ENCODE results near the gene TCF7L1.

The TCF7L1 gene

DNA sequence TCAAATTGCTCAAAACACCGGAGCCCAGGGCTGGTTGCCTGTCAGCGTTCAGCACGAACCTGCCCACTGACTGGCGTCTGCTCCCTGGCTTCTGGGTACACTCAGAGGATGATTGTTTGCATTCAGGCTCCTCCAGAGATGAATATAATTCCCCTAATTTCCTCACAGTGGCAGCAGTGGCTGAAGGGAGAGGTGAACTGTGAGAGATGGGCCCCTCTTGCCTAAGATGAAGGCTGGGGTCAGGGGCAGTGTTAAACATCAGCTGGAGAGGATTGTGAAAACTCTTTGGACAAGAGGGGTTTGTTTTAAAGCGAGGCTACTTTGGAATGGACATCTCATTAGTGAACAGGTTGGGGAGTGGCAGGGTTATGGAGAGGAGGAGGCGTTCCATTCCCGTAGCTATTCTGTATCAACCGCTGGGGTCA lies 31.0 kb downstream of the TCF7L1 start:
- DNase-seq: no peak

DNA sequence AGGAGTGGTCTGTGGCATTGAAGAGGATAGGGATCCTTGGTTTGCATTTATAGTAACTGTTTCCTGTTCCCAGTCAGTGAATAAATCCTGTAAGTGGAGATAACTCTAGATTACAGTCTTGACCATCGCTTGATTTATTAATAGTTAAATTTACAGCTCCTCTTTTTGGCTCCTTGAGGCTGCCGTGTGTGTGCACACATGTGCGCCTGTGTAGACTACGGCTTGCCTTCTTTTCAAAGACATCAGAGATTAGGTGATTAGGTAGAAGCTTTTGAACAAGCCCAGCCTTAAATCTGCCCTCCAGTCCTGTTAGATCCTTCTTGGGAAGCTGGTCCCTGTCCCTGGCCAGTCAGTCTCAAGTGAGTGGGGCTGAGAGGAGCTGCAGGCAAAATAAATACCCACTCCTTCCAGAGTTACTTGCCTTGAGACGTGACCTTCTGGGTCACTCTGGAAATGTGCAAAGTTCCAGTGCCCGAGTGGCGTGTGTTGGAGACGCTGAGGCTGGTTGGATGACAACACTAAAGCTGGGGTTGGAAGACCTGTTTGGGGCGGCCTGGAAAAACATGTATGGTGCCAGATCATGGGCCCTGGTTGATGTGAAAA lies 32.0 kb downstream of the TCF7L1 start:
- DNase-seq: no peak

DNA sequence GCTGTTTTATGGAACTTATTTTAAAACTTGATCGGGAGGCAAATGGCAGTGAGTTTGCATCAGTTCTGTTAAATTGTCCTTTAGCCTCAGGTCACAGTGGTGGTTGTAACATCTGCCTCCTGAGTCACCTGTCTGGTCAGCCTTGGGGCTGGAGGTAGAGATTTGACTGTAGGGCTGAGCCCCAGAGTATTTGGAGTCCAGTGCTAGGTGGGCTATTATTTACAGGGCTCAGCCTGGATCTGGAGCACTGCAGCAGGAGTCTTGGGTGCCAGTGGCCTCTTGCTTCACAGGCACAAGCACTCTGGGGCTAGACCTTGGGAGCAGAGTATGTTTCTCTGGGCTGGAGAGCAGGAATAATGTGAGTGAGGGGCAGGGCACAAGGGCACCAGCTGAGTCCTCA lies 32.8 kb downstream of the TCF7L1 start:
- DNase-seq: no peak

DNA sequence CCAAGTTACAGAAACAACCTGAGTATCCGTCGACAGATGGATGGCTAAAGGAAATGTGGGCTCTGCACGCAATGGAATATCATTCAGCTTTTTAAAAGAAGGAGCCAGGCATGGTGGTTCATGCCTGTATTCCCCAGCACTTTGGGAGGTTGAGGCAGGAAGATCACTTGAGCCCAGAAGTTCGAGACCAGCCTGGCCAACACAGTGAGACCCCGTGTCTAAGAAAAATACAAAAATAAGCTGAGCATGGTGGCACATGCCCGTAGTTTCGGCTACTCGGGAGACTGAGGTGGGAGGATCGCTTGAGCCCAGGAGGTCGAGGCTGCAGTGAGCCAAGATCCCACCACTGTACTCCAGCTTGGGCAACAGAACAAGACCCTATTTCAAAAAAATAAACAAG lies 34.3 kb downstream of the TCF7L1 start:
- DNase-seq: no peak

DNA sequence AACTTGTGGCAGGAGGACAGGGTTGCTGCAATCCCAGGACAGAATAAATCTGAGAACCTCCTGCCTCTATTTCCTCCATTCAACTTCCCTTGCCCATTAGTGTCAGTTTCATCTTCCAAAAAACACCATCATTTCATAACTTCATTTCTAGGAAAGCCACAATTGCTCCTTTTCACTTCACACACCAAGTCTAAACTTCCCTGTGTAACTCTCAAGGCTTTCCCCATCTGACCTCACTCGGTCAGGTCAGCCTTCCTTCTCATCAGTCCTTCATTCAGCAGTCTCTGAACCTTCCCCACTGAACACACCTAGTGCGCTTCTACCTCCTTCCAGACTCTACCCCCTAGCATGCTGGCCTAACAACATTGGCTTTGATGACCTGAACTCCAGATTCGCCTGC lies 35.8 kb downstream of the TCF7L1 start:
- DNase-seq: no peak

DNA sequence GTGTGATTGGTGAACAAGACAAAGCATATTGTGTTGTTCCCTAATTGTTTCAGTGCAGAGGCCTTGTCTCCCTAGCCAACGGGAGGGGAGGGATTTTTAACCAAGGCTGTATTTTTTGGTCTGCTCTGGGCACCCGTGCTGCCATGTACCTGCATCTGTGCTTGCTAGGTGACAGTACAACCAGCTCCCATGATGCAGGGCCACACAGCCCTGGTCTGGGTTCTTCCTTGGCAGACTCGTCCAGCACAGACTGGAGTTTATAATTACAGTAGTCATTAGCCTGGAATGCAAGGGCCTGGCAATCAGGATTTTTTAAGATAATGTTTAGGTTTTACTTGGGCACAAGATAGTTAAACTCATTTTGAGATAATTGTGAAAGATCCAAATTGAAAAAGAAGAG lies 36.4 kb downstream of the TCF7L1 start:
- no peak for DNase-seq

DNA sequence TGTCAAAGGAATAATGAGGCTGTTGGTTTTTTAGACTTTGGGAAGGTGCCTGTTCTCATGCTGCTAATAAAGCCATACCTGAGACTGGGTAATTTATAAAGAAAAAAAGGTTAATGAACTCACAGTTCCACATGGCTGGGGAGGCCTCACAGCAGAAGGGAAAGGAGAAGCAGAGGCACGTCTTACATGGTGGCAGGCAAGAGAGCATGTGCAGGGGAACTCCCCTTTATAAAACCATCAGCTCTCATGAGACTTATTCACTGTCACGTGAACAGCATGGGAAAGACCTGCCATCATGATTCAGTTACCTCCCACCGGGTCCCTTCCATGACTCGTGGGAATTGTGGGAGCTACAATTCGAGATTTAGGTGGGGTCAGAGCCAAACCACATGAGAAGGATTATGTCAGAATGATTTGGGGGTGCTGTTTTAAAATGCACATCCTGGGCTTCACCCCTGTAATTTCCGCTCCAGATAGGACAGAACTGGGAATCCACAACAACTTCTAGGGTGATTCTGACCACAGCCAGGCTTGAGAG lies 37.8 kb downstream of the TCF7L1 start:
- DNase-seq: no peak

DNA sequence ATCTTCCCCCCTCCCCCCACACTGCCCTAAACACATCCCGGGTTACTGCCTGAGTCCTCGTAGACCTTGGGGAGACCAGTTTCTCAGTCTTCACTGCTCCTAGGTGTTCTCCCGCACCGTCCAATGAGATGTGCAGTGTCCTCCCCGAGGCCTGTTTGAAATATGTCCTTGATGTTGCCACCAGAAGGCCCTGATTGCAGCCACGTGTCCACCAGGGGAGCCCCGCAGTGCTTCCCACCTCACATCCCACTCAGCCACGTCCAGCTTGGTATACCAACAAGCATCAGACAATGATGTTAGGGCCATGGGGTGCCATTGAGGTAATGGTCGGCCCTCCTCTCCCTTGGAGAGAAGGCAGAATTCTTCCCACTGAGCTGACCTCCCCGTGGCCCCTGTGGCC lies 38.7 kb downstream of the TCF7L1 start:
- DNase-seq: no peak

DNA sequence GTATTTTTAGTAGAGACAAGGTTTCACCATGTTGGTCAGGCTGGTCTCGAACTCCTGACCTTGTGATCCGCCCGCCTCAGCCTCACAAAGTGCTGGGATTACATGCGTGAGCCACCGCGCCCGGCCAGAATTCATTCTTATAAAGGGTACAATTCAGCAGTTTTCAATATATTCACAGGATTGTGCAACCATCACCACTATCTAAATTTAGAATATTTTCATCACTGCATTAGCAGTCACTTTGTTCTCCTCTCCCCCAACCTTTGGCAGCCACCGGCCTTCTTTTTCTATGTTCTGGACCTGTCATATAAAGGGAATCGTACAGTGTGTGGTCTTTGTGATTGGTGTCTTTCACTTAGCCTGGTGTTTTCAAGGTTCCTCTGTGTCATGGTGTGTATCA lies 40.7 kb downstream of the TCF7L1 start:
- DNase-seq: no peak

DNA sequence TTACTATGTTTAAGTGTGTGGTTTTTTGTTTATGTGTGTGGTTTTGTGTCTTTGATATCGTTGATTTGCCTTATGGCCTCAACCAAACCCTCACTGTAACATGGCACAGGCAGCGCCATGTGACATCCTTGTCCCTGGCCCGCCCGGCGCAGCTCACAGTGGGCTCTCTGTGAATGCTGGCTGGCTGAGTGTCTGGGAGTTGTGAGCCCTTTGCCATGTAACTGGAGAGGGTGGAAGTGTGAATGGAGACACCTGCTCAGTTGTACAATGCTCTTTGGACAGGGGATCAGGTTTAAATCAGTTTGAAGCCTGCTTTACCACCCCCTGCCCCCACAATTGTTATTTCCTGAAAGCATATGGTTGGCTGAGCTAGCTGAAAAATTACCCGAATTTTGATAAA lies 41.8 kb downstream of the TCF7L1 start:
- DNase-seq: no peak

DNA sequence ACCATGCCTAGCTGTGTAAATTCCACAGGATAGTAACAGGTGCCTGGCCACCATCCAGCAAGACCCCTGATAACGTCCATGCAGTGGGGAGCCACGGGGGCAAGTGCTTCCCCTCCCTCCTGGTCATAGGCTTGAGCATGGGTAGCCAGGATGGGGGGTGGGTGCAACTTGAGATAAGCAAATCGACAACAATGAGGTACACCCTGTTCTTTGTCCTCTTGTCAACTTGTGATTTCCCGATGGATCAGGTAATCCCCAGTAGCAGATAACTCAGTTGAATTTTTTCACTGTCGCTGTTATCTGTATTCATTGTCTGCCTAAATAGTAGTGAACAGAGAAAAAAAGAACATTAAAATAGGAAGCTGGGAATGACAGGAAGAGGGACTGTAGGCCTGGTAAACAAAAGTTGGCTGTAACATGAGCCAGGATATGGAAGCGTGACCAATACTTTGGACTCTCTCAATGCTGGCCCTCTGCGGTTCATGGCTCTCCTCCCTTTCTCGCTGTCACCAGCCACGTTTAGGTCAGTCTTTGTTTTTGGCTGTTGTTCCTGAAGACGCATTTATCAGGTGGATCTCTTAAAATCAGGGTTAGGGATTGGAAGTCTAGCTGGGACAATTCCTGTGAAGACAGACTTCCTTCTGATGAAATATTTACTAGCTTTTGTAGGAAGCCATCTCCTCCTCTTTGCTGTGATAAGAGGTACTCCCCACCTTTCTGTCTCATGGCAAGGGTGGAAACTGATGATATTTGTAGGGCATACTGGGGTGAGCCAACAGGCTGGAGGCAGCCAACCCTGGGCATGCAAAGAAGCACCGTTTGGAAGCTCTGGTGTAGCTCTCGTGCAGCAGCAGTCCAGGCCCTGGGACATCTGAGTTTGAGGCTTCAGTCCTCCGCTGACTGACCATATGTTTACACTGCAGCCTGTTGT lies 42.4 kb downstream of the TCF7L1 start:
- no peak for DNase-seq

DNA sequence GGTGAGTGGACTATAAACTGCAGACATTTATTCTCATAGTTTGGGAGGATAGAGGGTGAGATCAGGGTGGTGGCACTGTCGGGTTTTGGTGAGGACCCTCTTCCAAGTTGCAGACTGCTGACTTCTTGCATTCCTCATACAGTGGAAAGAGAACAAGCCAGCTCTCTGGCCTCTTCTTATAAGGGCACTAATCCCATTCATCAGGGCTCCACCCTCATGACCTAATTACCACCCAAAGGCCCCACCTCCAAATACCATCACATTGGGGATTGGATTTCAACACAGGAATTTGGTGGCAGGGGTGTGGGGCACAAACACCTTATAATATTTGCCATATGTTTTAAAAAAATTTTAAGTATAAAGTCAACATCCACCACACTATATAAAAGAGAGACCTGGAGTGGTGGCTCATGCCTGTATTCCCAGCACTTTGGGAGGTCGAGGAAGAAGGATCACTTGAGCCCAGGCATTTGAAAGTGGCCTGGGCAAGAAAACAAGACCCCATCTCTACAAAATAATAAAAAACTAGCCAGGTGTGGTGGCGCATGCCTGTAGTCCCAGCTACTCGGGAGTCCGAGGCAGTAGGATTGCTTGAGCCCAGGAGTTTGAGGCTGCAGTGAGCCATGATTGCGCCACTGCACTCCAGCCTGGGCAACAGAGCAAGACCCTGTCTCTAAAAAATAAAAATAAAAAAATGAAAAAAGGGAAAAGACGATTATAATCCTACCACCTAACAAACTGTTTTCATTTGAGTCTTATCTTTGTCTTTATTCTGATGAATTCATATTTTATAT lies 44.0 kb downstream of the TCF7L1 start:
- no peak for DNase-seq

DNA sequence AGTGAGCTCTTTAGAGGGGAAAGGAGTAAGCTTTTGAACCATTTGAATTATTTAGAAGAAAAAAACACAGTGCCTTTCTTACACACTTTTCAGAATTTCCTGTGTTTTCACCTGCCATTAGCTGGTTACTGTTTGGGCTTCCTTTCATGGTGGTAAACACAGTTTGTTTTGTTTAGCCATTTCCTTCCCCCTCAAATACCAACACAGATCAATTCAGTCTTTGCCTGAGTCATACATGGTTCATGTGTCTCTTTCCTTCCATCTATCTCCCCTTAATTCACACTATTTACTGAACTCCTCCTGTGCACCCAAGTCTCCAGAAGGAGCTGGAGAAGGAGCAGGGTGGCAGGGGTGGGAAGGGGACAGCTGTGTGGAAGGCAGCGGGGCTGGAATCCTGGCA lies 45.0 kb downstream of the TCF7L1 start:
- no peak for DNase-seq

DNA sequence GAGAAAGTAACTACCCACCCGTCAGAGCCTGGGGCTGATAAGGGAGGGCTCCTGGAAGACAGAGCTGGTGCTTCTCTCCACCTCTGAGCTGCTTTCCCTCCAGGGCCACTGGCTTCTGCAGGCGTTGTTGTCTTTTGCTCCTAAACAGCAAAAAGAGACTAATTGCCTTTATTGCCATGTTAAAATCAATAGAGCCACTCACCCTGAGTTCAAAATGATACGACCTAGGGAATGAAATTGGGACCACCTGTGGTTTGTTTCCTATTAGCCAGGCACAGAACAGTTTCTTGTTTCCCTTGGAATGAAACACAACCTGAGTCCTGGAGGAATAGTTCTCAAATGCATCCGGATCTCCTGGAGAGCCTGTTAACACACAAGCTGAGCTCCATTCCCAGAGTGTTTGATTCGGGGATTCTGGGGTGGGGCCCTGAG lies 45.8 kb downstream of the TCF7L1 start:
- no peak for DNase-seq

DNA sequence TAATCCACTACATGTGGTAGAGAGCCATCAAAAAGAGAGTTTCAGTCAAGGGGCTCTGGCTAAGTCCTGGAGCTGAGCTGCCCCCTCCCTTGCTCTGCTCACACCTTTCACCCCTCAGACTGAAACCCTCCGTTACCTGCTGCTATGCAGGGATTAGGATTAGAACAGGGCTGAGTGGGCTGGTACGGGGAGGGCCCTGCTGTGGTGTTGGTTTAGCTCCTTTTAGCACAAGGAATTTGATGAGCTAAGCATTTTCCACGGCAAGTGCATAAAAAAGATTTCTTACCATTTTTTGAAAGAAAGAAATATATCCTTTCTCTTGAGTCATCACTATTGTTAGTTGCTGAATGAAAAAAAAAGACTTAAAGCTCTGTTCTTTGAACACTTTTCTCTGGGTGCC lies 46.3 kb downstream of the TCF7L1 start:
- no peak for DNase-seq

DNA sequence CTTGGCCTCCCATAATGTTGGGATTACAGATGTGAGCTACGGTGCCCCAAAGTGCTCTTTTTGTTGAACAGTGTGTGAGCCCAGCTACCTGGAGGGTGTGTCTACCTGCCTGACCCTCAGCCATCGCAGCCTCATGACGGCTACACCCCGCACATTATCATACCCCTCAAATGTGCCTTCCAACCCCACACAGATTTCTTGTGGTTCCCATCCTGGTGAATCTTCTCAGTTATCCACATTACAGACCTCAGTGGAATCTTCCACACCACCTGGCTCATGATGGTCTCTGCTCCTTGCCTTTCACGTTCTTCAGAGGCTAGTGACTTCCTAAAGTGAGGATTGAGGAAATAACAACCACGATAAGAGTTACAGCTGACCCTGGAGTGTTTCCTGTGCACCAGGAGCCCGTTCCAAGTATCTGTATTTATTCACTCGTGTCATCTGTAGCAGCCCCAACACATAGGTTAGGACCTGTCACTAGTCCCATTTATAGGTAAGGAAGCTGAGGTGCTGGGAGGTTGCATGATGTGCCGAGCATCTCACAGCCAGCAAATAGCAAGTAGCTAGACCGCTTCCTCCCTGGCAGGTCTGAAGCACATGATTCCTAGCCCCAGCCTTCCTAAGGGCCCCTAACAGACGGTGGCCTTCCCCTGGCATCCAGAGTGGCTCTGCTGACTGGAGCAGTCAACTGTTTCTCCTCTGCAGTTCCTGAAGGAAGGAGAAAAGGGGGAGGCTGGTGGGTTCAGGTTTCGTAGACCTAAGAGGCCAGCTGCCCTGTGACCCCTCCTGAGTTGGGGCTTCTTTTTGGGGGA lies 47.3 kb downstream of the TCF7L1 start:
- DNase-seq: no peak

DNA sequence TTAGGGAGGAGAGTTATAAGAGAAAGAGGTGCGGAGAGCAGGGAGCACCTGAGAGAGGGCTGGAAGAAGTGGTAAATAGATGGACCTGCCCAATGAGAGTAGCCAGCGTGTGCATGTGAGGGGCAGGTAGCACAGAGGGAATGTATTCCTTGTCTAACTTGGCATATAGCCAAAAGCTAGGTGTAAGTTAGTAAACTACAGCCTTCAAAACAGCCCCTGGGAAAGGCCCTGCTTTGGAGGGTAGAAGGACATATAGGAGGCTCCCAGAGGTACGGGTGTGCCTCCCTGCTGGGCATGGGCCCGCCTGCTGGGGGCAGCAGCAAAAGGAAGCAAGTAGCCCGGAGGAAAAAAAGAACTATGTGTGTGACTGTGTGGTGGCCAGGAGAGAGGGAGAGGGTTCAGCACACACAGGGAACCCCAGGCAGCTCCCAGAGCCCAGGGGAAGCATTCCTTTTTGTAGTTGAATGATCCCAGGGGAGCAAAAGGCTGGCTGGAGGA lies 48.0 kb downstream of the TCF7L1 start:
- no peak for DNase-seq

DNA sequence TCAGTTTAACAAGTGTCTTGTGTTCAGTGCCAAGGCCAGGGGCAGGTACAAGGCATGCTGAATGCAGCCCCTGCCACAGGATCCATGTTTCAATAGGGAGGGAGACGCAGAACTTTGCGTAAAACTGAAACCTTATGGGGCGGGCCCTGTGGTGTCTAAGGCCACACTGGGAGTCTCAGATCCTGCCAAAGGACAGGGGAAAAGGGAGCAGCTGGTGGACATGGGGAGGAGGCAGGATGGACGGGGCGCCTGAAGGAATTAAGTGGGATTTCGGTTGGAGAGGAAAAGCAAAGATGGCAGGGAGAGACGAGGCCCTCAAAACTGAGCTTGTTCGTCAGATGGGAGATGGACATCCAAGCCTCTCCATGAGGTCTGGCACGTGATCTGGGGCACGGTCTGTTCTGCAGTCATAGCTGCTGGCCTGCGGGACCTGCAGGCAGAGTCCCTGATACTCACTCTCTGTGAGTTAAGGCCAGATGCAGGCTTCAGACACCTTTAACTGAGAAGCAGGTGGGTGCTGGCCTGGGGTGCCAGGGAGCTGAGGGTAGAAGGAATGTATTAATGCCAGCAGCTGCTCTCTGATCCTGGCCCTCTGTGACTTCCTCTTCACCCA lies 48.8 kb downstream of the TCF7L1 start:
- DNase-seq: no peak

DNA sequence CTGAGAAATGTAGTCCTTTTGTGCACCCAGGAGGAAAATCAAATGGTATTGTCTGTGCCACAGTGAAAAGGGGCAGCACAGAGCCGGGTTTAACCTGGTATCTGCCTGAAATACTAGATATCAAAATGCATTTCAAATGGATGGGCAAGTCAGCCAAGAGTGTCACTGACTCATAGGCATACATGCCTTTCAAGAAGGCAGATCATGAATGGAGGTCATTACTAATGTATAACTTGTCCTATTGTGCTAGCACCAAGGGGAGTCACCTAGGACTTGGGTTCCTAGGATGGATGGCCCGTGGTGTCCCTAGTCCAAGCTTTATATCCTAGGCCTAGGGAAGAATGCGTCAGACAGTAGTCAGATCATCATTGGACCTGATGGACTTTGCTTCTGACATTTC lies 49.9 kb downstream of the TCF7L1 start:
- no peak for DNase-seq

DNA sequence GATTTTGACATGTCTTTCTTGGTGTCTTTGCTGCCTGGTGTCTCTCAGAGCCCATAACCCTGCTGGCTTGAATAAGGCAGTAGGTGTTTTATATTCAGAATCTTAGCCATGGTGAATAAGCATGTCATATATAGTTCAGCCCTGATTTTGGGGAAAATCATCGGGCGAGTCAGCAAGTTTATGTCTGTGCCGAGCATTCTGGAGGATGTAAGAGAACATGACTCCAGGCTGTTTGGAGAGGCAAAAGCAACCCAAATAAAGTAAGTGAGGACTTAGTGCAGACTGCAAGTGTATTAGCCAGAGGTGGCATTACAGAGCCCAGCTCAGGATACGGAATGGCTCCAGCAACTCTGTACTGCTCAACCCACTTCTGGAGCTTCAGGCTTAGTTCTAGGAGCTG lies 50.3 kb downstream of the TCF7L1 start:
- no peak for DNase-seq

DNA sequence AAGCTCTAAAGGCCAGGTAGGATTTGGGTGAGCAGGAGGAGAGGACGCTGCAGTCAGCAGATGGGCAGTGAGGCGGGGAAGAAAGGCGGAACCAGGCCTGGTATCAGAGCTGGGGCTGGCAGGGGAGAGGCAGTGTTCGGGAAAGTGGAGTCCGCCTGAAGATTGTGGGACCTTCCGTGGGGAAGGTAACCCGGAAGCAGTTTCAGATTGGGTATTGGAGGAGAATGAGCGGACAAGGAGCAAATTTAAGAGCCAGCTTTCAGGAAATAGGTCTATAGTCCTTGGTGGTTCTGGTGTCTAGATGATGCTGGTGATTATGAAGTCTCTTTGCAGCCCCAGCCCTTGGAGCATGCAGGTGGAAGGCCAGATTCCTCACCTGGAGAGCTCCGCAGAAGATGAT lies 51.0 kb downstream of the TCF7L1 start:
- DNase-seq: no peak

DNA sequence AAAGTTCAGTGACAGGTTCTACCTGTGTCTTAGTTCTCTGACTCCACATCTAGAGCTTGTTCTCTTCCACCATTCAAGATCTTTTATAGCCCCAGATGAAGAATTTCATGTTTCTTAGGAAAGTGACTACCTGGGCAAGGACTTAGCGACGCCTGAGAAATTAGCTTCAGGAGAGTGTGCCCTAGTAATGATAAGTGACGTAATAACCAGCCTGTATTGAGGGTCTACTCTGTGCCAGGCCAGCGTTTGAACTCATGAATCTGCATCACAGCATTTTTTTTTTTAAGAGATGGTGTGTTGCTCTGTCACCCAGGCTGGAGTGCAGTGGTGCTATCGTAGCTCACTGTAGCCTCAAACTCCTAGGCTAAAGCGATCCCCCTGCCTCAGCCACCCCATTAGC lies 51.8 kb downstream of the TCF7L1 start:
- no peak for DNase-seq
